HuH-7 (cell line): ENCODE measurements around the gene JMJD1C.

Source experiments
- DNase-seq: peaks from one replicate; pipeline ENCODE4 v3.0.0; 2011; ENCODE audit warnings: low spot score

Gene JMJD1C

GRCh38 chr10:63213489-63213888 is 252.3 kb downstream of the JMJD1C start:
- no peak for DNase-seq

GRCh38 chr10:63210611-63211196 is 255.1 kb downstream of the JMJD1C start:
- no peak for DNase-seq

- DNase-seq = no peak
These were observed 256.1 kb downstream of the JMJD1C start for GRCh38 chr10:63209705-63210104.

GRCh38 chr10:63208986-63209385 is 256.8 kb downstream of the JMJD1C start:
- DNase-seq = no peak

- no peak for DNase-seq
These were observed 258.6 kb downstream of the JMJD1C start for GRCh38 chr10:63206997-63207811.

- DNase-seq = no peak
These were observed 259.2 kb downstream of the JMJD1C start for GRCh38 chr10:63206576-63206975.

GRCh38 chr10:63205421-63205820 is 260.4 kb downstream of the JMJD1C start:
- no peak for DNase-seq

- DNase-seq = no peak
These were observed 260.9 kb downstream of the JMJD1C start for GRCh38 chr10:63204667-63205391.

GRCh38 chr10:63201118-63201517 is 264.7 kb downstream of the JMJD1C start:
- DNase-seq = no peak

- DNase-seq = no peak
These were observed 265.3 kb downstream of the JMJD1C start for GRCh38 chr10:63200431-63200830.

- DNase-seq = no peak
These were observed 266.1 kb downstream of the JMJD1C start for GRCh38 chr10:63199716-63200115.

GRCh38 chr10:63197344-63198092 is 268.3 kb downstream of the JMJD1C start:
- DNase-seq = no peak

GRCh38 chr10:63192826-63193225 is 273.0 kb downstream of the JMJD1C start:
- no peak for DNase-seq

GRCh38 chr10:63175534-63175933 is 290.2 kb downstream of the JMJD1C start:
- no peak for DNase-seq

GRCh38 chr10:63173468-63174232 is 292.1 kb downstream of the JMJD1C start:
- DNase-seq = no peak

- DNase-seq = no peak
These were observed 293.9 kb downstream of the JMJD1C start for GRCh38 chr10:63171926-63172325.

- no peak for DNase-seq
These were observed 294.4 kb downstream of the JMJD1C start for GRCh38 chr10:63171255-63171855.

GRCh38 chr10:63169624-63170023 is 296.2 kb downstream of the JMJD1C start:
- DNase-seq = no peak

- DNase-seq = no peak
These were observed 296.8 kb downstream of the JMJD1C start for GRCh38 chr10:63168821-63169462.

- peak; percentile 2 for DNase-seq
These were observed 299.0 kb downstream of the JMJD1C start for GRCh38 chr10:63166742-63167258.
